Measurements from ENCODE around the gene TYK2.

DNA sequence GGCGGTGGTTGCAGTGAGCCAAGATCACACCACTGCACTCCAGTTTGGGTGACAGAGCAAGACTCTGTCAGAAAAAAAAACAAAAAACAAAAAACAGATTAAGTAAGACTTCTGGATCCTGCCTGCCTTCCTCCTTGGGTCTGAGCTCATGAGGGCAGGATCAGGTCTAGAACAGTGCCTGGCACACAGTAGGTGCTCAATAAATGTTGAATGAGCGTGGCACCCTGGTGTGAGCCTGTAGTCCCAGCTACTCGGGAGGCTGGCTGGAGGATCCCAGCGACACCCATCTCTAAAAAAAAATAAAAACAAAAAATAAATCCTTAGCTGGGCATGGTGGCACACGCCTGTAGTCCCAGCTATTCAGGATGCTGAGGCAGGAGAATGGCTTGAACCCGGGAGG lies 25.8 kb upstream of the TYK2 start:
- TF ChIP-seq, protein P1, sequence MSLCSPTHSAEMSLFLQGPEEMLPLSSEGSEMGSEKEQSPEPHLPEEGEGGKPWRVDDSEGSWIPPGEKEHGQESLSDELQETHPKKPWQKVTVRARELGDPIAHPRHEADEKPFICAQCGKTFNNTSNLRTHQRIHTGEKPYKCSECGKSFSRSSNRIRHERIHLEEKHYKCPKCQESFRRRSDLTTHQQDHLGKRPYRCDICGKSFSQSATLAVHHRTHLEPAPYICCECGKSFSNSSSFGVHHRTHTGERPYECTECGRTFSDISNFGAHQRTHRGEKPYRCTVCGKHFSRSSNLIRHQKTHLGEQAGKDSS (CRISPR knock-in tag; IDR thresholded peaks at IDR 0.05; ENCODE audit: borderline replicate concordance, low read depth), result no peak
- TF ChIP-seq POLR2A (IDR thresholded peaks at IDR 0.05; ENCODE audit: insufficient read depth in 1 of 2, low read depth in 2 of 2, low read length in 2 of 2), result no peak
- TF ChIP-seq RNF2 (conservative IDR thresholded peaks at IDR 0.05; ENCODE audit: low read depth), result no peak
- no peak for TF ChIP-seq ZNF256 (CRISPR knock-in tag; conservative IDR thresholded peaks at IDR 0.05)
